ENCODE data around the gene DDN.

GRCh38 chr12:49013428-49013827 lies 14.3 kb upstream of the DDN start:
- no peak for TF ChIP-seq CTCF (IDR thresholded peaks at IDR 0.05)
- TF ChIP-seq POLR2A (IDR thresholded peaks at IDR 0.05), result no peak
